H1 (cell line): ENCODE data around the gene RPS6KA4. TPM values are rescaled to one million over a fixed set of nuclear protein-coding genes. Genes with fewer than 3 reads are reported as not detected.
A peak's percentile ranks its signal among the peaks of the same experiment; 100 is the strongest.

Experiments
- CTCF ChIA-PET: fragments of 300-600 bp; sonication (Branson Sonifier 250); formaldehyde crosslinking; loops from one replicate; lab custom pipeline; 2021; ENCODE audit not compliant: partially characterized antibody; lab: Charles Lee
- POLR2A ChIA-PET: fragments of 300-600 bp; sonication (Branson Sonifier 250); formaldehyde crosslinking; loops from one replicate; lab custom pipeline; 2021; ENCODE audit warnings: inconsistent platforms; ENCODE audit not compliant: partially characterized antibody; lab: Charles Lee
- DNase-seq, 2 experiments: peaks; one replicate each; pipeline versions ENCODE4 v3.0.0 to v3.0.0-alpha.2; 2010 to 2022; ENCODE audit warnings: low spot score in 2 of 2, low read depth in 1 of 2, mixed read lengths in 1 of 2
- FAIRE-seq: peaks from 2 replicates; lab custom pipeline; 2011; peaks lifted over from hg19 to GRCh38; lab: Jason Lieb, UNC
- H2AFZ ChIP-seq: 2 replicates; pipeline ENCODE4 v1.8.1; 2012; ENCODE audit warnings: low read length, inconsistent platforms
- H2AK5ac ChIP-seq: 2 replicates; pipeline ENCODE4 v1.6.1; 2013; ENCODE audit warnings: low read depth, low read length
- H2BK120ac ChIP-seq: replicated peaks from 2 replicates; pipeline ENCODE3; 2013; ENCODE audit warnings: low read depth, low read length, inconsistent platforms
- H2BK12ac ChIP-seq: 2 replicates; pipeline ENCODE4 v1.6.1; 2013; ENCODE audit warnings: low read depth, low read length
- H2BK15ac ChIP-seq: 2 replicates; pipeline ENCODE4 v1.6.1; 2013; ENCODE audit warnings: low read length
- H2BK20ac ChIP-seq: 2 replicates; pipeline ENCODE4 v1.6.1; 2013; ENCODE audit warnings: low read length
- H2BK5ac ChIP-seq: 2 replicates; pipeline ENCODE4 v1.6.1; 2013; ENCODE audit warnings: low read depth, low read length
- H3K14ac ChIP-seq: 2 replicates; pipeline ENCODE4 v1.6.1; 2013; ENCODE audit warnings: inconsistent platforms; ENCODE audit not compliant: insufficient read length
- H3K18ac ChIP-seq: 2 replicates; pipeline ENCODE4 v1.6.1; 2013; ENCODE audit warnings: low read length; ENCODE audit errors: extremely low read depth
- H3K23ac ChIP-seq: 2 replicates; pipeline ENCODE4 v1.6.1; 2013; ENCODE audit warnings: inconsistent platforms; ENCODE audit not compliant: insufficient read length
- H3K23me2 ChIP-seq: 2 replicates; pipeline ENCODE4 v1.6.1; 2013; ENCODE audit warnings: low read depth, low read length
- H3K27ac ChIP-seq: 2 replicates; pipeline ENCODE4 v1.6.1; 2011; ENCODE audit warnings: low read depth, low read length, inconsistent platforms
- H3K27me3 ChIP-seq, 4 experiments: replicated peaks in 1 of 4; 1 replicate in 1 of 4; 2 replicates in 3 of 4; pipeline versions ENCODE4 v1.6.1 to v1.8.1; 2011 to 2013; ENCODE audit warnings: low read length in 3 of 4, mild to moderate bottlenecking in 3 of 4, inconsistent platforms in 2 of 4, mixed read lengths in 2 of 4, moderate library complexity in 1 of 4; ENCODE audit not compliant: control insufficient read depth in 3 of 4, insufficient read depth in 3 of 4; ENCODE audit errors: extremely low read depth in 1 of 4
- H3K36me3 ChIP-seq, 4 experiments: 2 replicates each; pipeline versions ENCODE4 v1.6.1 to v1.8.1; 2011 to 2013; ENCODE audit warnings: mild to moderate bottlenecking in 4 of 4, low read length in 3 of 4, moderate library complexity in 2 of 4, control low read depth in 1 of 4, inconsistent platforms in 1 of 4; ENCODE audit not compliant: insufficient read depth in 4 of 4, control insufficient read depth in 2 of 4
- H3K4ac ChIP-seq: replicated peaks from 2 replicates; pipeline ENCODE3; 2013; ENCODE audit warnings: low read length, low read depth, mixed read lengths, inconsistent platforms; ENCODE audit not compliant: insufficient read length
- H3K4me1 ChIP-seq, 4 experiments: replicated peaks in 1 of 4; 1 replicate in 1 of 4; 2 replicates in 3 of 4; pipeline versions ENCODE4 v1.6.1 to v1.8.1; 2011 to 2013; ENCODE audit warnings: low read length in 3 of 4, inconsistent platforms in 2 of 4, mixed read lengths in 1 of 4; ENCODE audit not compliant: insufficient read depth in 4 of 4, control insufficient read depth in 3 of 4
- H3K4me2 ChIP-seq, 2 experiments: 2 replicates each; pipeline versions ENCODE4 v1.6.1 to v1.8.1; 2011 to 2013; ENCODE audit warnings: low read depth in 2 of 2, low read length in 2 of 2, control low read depth in 1 of 2, inconsistent platforms in 1 of 2, mild to moderate bottlenecking in 1 of 2; ENCODE audit not compliant: insufficient read depth in 1 of 2
- H3K4me3 ChIP-seq, 4 experiments: fragments of 200-600, 300-600 bp in 1 of 4; sonication (generic), shearing (Covaris generic), sonication (Bioruptor Twin) in 1 of 4; 2 replicates each; pipeline versions ENCODE4 v1.5.1 to v1.8.1; 2011 to 2016; ENCODE audit warnings: low read length in 4 of 4, low read depth in 3 of 4, control low read depth in 2 of 4, inconsistent platforms in 2 of 4, mild to moderate bottlenecking in 2 of 4, mixed read lengths in 1 of 4, moderate library complexity in 1 of 4; ENCODE audit not compliant: insufficient read depth in 2 of 4; ENCODE audit errors: extremely low read depth in 1 of 4
- H3K56ac ChIP-seq: replicated peaks from 2 replicates; pipeline ENCODE3; 2013; ENCODE audit warnings: low read depth, mild to moderate bottlenecking, mixed read lengths, low read length, inconsistent platforms; ENCODE audit not compliant: insufficient read length
- H3K79me1 ChIP-seq: 2 replicates; pipeline ENCODE4 v1.6.1; 2013; ENCODE audit warnings: low read depth, low read length, control low read depth
- H3K79me2 ChIP-seq, 2 experiments: 2 replicates each; pipeline versions ENCODE4 v1.6.1 to v1.8.1; 2012 to 2013; ENCODE audit warnings: low read length in 2 of 2, mild to moderate bottlenecking in 2 of 2, inconsistent platforms in 1 of 2; ENCODE audit not compliant: insufficient read depth in 2 of 2, control insufficient read depth in 1 of 2
- H3K9ac ChIP-seq, 4 experiments: replicated peaks in 1 of 4; 1 replicate in 1 of 4; 2 replicates in 3 of 4; pipeline versions ENCODE4 v1.6.1 to v1.8.1; 2011 to 2013; ENCODE audit warnings: low read depth in 3 of 4, low read length in 3 of 4, control low read depth in 2 of 4, mild to moderate bottlenecking in 2 of 4, moderate library complexity in 2 of 4, inconsistent platforms in 1 of 4; ENCODE audit errors: extremely low read depth in 1 of 4
- H3K9me3 ChIP-seq, 2 experiments: 2 replicates each; pipeline versions ENCODE4 v1.6.1 to v1.8.1; 2012 to 2013; ENCODE audit warnings: mild to moderate bottlenecking in 2 of 2, moderate library complexity in 2 of 2, control low read depth in 1 of 2, inconsistent platforms in 1 of 2, low read depth in 1 of 2, low read length in 1 of 2, mixed read lengths in 1 of 2; ENCODE audit not compliant: insufficient read depth in 2 of 2
- H4K20me1 ChIP-seq, 2 experiments: replicated peaks in 1 of 2; 2 replicates each; pipeline versions ENCODE3 to v1.8.1; 2011 to 2013; ENCODE audit warnings: inconsistent platforms in 2 of 2, low read length in 2 of 2, mild to moderate bottlenecking in 1 of 2; ENCODE audit not compliant: insufficient read depth in 2 of 2, control insufficient read depth in 1 of 2
- H4K5ac ChIP-seq: 2 replicates; pipeline ENCODE4 v1.6.1; 2013; ENCODE audit warnings: low read length, low read depth, mixed read lengths, inconsistent platforms; ENCODE audit not compliant: insufficient read length
- H4K8ac ChIP-seq: 2 replicates; pipeline ENCODE4 v1.8.0; 2013; ENCODE audit warnings: mild to moderate bottlenecking, moderate library complexity, low read length, inconsistent platforms; ENCODE audit not compliant: insufficient read depth; ENCODE audit errors: extremely low read depth
- H4K91ac ChIP-seq: replicated peaks from 2 replicates; pipeline ENCODE3; 2013; ENCODE audit warnings: low read length, mixed read lengths, inconsistent platforms; ENCODE audit not compliant: insufficient read length
- ASH2L ChIP-seq: fragments of 200-600, 300-600 bp; sonication (generic); IDR thresholded peaks from one replicate; pipeline ENCODE4 v1.7.1; 2017; ENCODE audit warnings: low read length
- CTBP2 ChIP-seq: IDR thresholded peaks from 2 replicates; pipeline ENCODE4 v1.7.0; 2011; ENCODE audit warnings: borderline replicate concordance, mild to moderate bottlenecking, moderate library complexity, mixed read lengths, low read length; ENCODE audit not compliant: insufficient read depth, insufficient read length
- MAFK ChIP-seq: IDR thresholded peaks from 2 replicates; pipeline ENCODE4 v1.6.1; 2012; ENCODE audit warnings: low read depth, mild to moderate bottlenecking, improper control_type of control experiment, low read length
- SP1 ChIP-seq: IDR thresholded peaks from 2 replicates; pipeline ENCODE4 v1.6.1; 2011; ENCODE audit warnings: low read depth, low read length
- USF2 ChIP-seq: IDR thresholded peaks from 2 replicates; pipeline ENCODE4 v1.6.1; 2011; ENCODE audit warnings: low read length, improper control_type of control experiment
- WGBS, 2 experiments: shearing (Covaris generic) in 1 of 2; methylation state at CpG; one replicate each; pipeline versions ENCODE4 v1.1.6 to v1.1.7; 2013 to 2015; ENCODE audit warnings: low lambda C conversion rate in 2 of 2, mixed read lengths in 2 of 2, inconsistent platforms in 1 of 2, low coverage in 1 of 2, missing lambda C conversion rate in 1 of 2; ENCODE audit not compliant: insufficient replicate concordance in 2 of 2, insufficient coverage in 1 of 2, insufficient read length in 1 of 2; ENCODE audit errors: extremely low coverage in 1 of 2, missing lambda C conversion rate in 1 of 2; 5-methylcytosine and 5-hydroxymethylcytosine counted together
- polyA plus RNA-seq, 7 experiments: library from polyadenylated mRNA; depleted of rRNA in 3 of 7; stranded (reverse) in 5 of 7; unstranded in 2 of 7; fragments of >200 nt in 5 of 7; fragments of 200-250 nt in 2 of 7; gene quantifications; 1 replicate in 5 of 7; 2 replicates in 1 of 7; 4 replicates in 1 of 7; pipeline versions ENCODE4 v1.2.1 to v1.2.3, GENCODE V29; 2011 to 2013; ENCODE audit warnings: missing spikeins in 2 of 7, mixed read lengths in 2 of 7
- total RNA-seq: library from RNA; stranded (reverse); fragmentation: NEBNext Ultra II Directional; extraction: Animal tissue kit (Norgen Biotek cat#: 25700); gene quantifications from 2 replicates; pipeline ENCODE4 v1.2.1, GENCODE V29; 2021

Gene RPS6KA4
- total and polyA plus RNA-seq, 2 of the 8 experiments (the other 6 are each of a cell fraction or from before 2014, with no cell fraction given), result 8.2 to 12.6 TPM

- POLR2A ChIA-PET, result interaction anchor here (0.9 to 1.2 kb wide), 2 partner anchors 20 to 152 kb away, joined by 3 to 4 read pairs; no protein-coding TSS in a partner anchor
- Histone ChIP-seq H3K9ac (no peak overlapping the region), H3K9me3 (no peaks in the 10 kb centered on the region), H4K5ac (no peak overlapping the region), H2BK12ac (0 out of 2 replicates have a peak overlapping the region, but pooled peaks have one; percentile 27), H3K4me2 (0 out of 4 replicates have a peak overlapping the region, but pooled peaks of 1 of the 2 experiments have one; percentile 6), H2AK5ac (no peak overlapping the region), H3K18ac (no peak overlapping the region), H3K79me2 (no peaks in the 10 kb centered on the region), H2AFZ (peak overlapping the region; percentile 56; the same call in 1 of the 2 replicates), H3K14ac (no peak overlapping the region), H3K27me3 (peaks cover 0 to 6% (median 0%) of the 10 kb centered on the region in 4 experiments; a peak in 4 of 7 replicates), H2BK20ac (peak overlapping the region; percentile 23; the same call in 1 of the 2 replicates), H2BK15ac (no peak overlapping the region; the same call in 1 of the 2 replicates), H3K4ac (no peak overlapping the region), H3K23me2 (no peaks in the 10 kb centered on the region), H3K36me3 (no peaks in the 10 kb centered on the region), H3K56ac (no peak overlapping the region), H3K4me1 (peaks cover 3 to 7% (median 4%) of the 10 kb centered on the region in 4 experiments; a peak in 5 of 7 replicates), H2BK120ac (no peak overlapping the region), H3K27ac (no peak overlapping the region), H3K4me3 (no peak overlapping the region), H4K91ac (no peak overlapping the region), H4K8ac (no peak overlapping the region), H3K79me1 (no peaks in the 10 kb centered on the region), H4K20me1 (no peaks in the 10 kb centered on the region), H2BK5ac (no peak overlapping the region), H3K23ac (no peak overlapping the region)
- CTCF ChIA-PET, result interaction anchor here (1.9 kb wide), 1 partner anchor 34 kb away, joined by 7 read pairs; no protein-coding TSS in a partner anchor
- WGBS, 2 experiments, result 80% methylated on average over 10 of the region's 10 CpGs; no CpG with 5 or more reads in 1 of the 2 experiments
- DNase-seq, result no peak
- FAIRE-seq, result no peak
- no peak for TF ChIP-seq MAFK
- TF ChIP-seq ASH2L, result peak; percentile 28
- TF ChIP-seq SP1, result 0 out of 2 replicates have a peak, but pooled peaks have one; percentile 18
- no peak for TF ChIP-seq USF2
- no peak for TF ChIP-seq CTBP2
Observed at GRCh38 chr11:64415286-64415685, 56.3 kb downstream of the RPS6KA4 start.
